ENCODE results near the gene TMEM61. TPM values are rescaled to one million over a fixed set of nuclear protein-coding genes. Genes with fewer than 3 reads are reported as not detected.

Gene TMEM61
- polyA plus RNA-seq, 1 of the 3 experiments (the other 2 are of a cell fraction): not detected

GRCh38 chr1:54950369-54951163 lies 29.9 kb upstream of the TMEM61 start:
- Histone ChIP-seq H3K36me3 (replicated peaks in 1 of 2; ENCODE audit: control insufficient read depth in 1 of 2, insufficient read depth in 2 of 2, low read length in 1 of 2) (no peaks in the 10 kb centered on the region), H3K27ac (ENCODE audit: low read depth in 2 of 2, low read length in 1 of 2) (peak overlapping the region in 1 of 2 experiments; percentile 54; a peak in 2 of 4 replicates), H3K27me3 (ENCODE audit: insufficient read depth) (no peaks in the 10 kb centered on the region), H3K9me3 (no peaks in the 10 kb centered on the region), H3K4me1 (ENCODE audit: control insufficient read depth in 1 of 2, insufficient read depth in 2 of 2, low read depth in 1 of 2, low read length in 1 of 2) (peaks cover 7 to 9% of the 10 kb centered on the region in 2 experiments; a peak in 2 of 4 replicates), H3K79me2 (ENCODE audit: insufficient read depth) (no peaks in the 10 kb centered on the region), H3K9me2 (no peaks in the 10 kb centered on the region), H3K4me2 (peak overlapping the region; percentile 58; the same call in 1 of the 2 replicates), H4K20me1 (ENCODE audit: insufficient read depth) (no peaks in the 10 kb centered on the region), H3F3A (replicated peaks; ENCODE audit: insufficient read depth) (peaks cover 6% of the 10 kb centered on the region), H3K4me3 (ENCODE audit: low read depth in 2 of 2, low read length in 1 of 2) (no peak overlapping the region; a peak in 2 of 4 replicates), H3K9ac (peak overlapping the region; percentile 37; the same call in 1 of the 2 replicates), H2AFZ (ENCODE audit: low read depth) (peak overlapping the region; percentile 99)
- CTCF ChIA-PET: interaction anchor here (0.6 to 15.1 kb wide), 44 partner anchors 10 to 1587 kb away, joined by 3 to 390 read pairs (median 5); partner anchors contain the start of genes BSND, PCSK9 and TMEM61
- TF ChIP-seq NRF1 (IDR thresholded peaks at IDR 0.05; ENCODE audit: low read depth, low read length): no peak
- TF ChIP-seq RFX5 (IDR thresholded peaks at IDR 0.05; ENCODE audit: low read length): no peak
- peak; percentile 72; the same call in 1 of the 2 replicates for TF ChIP-seq YY1 (IDR thresholded peaks at IDR 0.05; ENCODE audit: low read depth)
- no peak for TF ChIP-seq FOSL2 (IDR thresholded peaks at IDR 0.05; ENCODE audit: borderline replicate concordance, low read depth)
- TF ChIP-seq EZH2phosphoT487 (IDR thresholded peaks at IDR 0.05; ENCODE audit: borderline replicate concordance, low read depth): no peak
- TF ChIP-seq RAD21 (IDR thresholded peaks at IDR 0.05; ENCODE audit: low read length): peak; percentile 85
- TF ChIP-seq RCOR1 (IDR thresholded peaks at IDR 0.05; ENCODE audit: low read length): 0 out of 2 replicates have a peak, but pooled peaks have one; percentile 48
- TF ChIP-seq GABPA (IDR thresholded peaks at IDR 0.05; ENCODE audit: low read depth): no peak
- peak; percentile 58; the same call in 1 of the 2 replicates for TF ChIP-seq TAF1 (IDR thresholded peaks at IDR 0.05; ENCODE audit: borderline replicate concordance, low read depth, low read length)
- TF ChIP-seq NFIC (IDR thresholded peaks at IDR 0.05; ENCODE audit: borderline replicate concordance): 0 out of 2 replicates have a peak, but pooled peaks have one; percentile 50
- TF ChIP-seq, protein P1, sequence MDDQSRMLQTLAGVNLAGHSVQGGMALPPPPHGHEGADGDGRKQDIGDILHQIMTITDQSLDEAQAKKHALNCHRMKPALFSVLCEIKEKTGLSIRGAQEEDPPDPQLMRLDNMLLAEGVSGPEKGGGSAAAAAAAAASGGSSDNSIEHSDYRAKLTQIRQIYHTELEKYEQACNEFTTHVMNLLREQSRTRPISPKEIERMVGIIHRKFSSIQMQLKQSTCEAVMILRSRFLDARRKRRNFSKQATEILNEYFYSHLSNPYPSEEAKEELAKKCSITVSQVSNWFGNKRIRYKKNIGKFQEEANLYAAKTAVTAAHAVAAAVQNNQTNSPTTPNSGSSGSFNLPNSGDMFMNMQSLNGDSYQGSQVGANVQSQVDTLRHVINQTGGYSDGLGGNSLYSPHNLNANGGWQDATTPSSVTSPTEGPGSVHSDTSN (IDR thresholded peaks at IDR 0.05): no peak
- TF ChIP-seq MXI1 (IDR thresholded peaks at IDR 0.05; ENCODE audit: low read depth, low read length): no peak
- no peak for TF ChIP-seq TEAD4 (IDR thresholded peaks at IDR 0.05; ENCODE audit: borderline replicate concordance, insufficient read depth)
- no peak for TF ChIP-seq RXRA (IDR thresholded peaks at IDR 0.05; ENCODE audit: borderline replicate concordance, low read depth)
- TF ChIP-seq ZBTB33 (IDR thresholded peaks at IDR 0.05; ENCODE audit: borderline replicate concordance, low read depth): no peak
- no peak for TF ChIP-seq TCF12 (IDR thresholded peaks at IDR 0.05)
- TF ChIP-seq SMC3 (IDR thresholded peaks at IDR 0.05; ENCODE audit: low read depth, low read length): peak; percentile 78
- peak; percentile 81 for TF ChIP-seq CTCF (IDR thresholded peaks at IDR 0.05)
- TF ChIP-seq, protein P2, sequence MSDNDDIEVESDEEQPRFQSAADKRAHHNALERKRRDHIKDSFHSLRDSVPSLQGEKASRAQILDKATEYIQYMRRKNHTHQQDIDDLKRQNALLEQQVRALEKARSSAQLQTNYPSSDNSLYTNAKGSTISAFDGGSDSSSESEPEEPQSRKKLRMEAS (IDR thresholded peaks at IDR 0.05; ENCODE audit: low read depth): no peak
- TF ChIP-seq USF1 (IDR thresholded peaks at IDR 0.05; ENCODE audit: borderline replicate concordance, low read depth): no peak
- TF ChIP-seq ELF1 (IDR thresholded peaks at IDR 0.05): no peak
- TF ChIP-seq FOXJ3 (CRISPR knock-in tag; IDR thresholded peaks at IDR 0.05): no peak
- no peak for TF ChIP-seq IRF3 (IDR thresholded peaks at IDR 0.05; ENCODE audit: low read depth, low read length)
- TF ChIP-seq POLR2AphosphoS5 (IDR thresholded peaks at IDR 0.05; ENCODE audit: low read depth, low read length): no peak
- WGBS (ENCODE audit: low lambda C conversion rate): 33% methylated on average over 25 of the region's 27 CpGs
- POLR2A ChIA-PET: interaction anchor here (0.7 to 1.6 kb wide), 3 partner anchors 41 to 72 kb away, joined by 3 to 10 read pairs (median 3); no protein-coding TSS in a partner anchor
- DNase-seq: peak; percentile 76

Data from SK-N-SH (cell line).